GM12801 (cell line): ENCODE results near the gene BCAS3.

Experiments
- TF ChIP-seq, protein P1 (sequence below): IDR thresholded peaks from one replicate; pipeline ENCODE4 v1.5.1; 2011; ENCODE audit warnings: control low read depth; ENCODE audit not compliant: insufficient read length; ENCODE audit errors: extremely low read depth

BCAS3 gene

GRCh38 chr17:61363601-61364462 lies 686.2 kb downstream of the BCAS3 start:
- TF ChIP-seq, protein P1, sequence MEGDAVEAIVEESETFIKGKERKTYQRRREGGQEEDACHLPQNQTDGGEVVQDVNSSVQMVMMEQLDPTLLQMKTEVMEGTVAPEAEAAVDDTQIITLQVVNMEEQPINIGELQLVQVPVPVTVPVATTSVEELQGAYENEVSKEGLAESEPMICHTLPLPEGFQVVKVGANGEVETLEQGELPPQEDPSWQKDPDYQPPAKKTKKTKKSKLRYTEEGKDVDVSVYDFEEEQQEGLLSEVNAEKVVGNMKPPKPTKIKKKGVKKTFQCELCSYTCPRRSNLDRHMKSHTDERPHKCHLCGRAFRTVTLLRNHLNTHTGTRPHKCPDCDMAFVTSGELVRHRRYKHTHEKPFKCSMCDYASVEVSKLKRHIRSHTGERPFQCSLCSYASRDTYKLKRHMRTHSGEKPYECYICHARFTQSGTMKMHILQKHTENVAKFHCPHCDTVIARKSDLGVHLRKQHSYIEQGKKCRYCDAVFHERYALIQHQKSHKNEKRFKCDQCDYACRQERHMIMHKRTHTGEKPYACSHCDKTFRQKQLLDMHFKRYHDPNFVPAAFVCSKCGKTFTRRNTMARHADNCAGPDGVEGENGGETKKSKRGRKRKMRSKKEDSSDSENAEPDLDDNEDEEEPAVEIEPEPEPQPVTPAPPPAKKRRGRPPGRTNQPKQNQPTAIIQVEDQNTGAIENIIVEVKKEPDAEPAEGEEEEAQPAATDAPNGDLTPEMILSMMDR = no peak

GRCh38 chr17:61364463-61364846 lies 686.8 kb downstream of the BCAS3 start:
- TF ChIP-seq, protein P1 = no peak

- TF ChIP-seq, protein P1 = no peak
Measured at GRCh38 chr17:61366076-61366714, 688.5 kb downstream of the BCAS3 start.

DNA sequence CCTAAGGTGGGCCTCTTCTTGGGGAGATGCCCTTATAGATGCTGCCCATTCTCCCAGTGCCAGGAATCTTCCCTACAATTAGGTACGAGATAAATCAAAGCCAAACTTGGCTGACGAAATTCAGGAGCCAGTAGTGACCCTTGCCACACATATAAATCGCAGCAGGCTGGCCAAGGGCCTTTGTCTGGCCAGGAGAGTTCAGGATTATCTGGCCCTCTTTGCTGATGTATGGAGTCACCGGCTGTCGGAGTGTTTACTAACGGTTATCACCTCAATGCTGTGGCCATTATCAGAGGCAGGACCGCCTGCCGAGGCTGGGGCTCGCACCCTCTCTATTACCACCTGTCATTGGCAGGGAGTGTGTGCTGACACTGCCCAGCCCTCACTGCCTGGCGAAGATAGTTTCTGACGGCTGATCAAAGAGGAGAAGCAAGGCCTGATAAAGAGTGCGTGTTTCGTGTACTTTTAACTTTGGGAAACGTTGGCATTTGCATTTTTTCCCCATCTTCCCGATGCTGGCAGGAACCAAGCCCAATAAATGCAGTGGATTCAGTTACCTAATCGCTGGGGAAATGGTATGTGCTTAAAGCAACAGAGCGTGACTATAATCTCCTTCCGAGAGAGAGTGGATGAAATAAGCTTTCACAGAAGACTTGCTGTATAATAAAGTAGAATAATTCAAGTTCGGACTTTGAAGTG lies 689.2 kb downstream of the BCAS3 start:
- TF ChIP-seq, protein P1 = no peak

DNA sequence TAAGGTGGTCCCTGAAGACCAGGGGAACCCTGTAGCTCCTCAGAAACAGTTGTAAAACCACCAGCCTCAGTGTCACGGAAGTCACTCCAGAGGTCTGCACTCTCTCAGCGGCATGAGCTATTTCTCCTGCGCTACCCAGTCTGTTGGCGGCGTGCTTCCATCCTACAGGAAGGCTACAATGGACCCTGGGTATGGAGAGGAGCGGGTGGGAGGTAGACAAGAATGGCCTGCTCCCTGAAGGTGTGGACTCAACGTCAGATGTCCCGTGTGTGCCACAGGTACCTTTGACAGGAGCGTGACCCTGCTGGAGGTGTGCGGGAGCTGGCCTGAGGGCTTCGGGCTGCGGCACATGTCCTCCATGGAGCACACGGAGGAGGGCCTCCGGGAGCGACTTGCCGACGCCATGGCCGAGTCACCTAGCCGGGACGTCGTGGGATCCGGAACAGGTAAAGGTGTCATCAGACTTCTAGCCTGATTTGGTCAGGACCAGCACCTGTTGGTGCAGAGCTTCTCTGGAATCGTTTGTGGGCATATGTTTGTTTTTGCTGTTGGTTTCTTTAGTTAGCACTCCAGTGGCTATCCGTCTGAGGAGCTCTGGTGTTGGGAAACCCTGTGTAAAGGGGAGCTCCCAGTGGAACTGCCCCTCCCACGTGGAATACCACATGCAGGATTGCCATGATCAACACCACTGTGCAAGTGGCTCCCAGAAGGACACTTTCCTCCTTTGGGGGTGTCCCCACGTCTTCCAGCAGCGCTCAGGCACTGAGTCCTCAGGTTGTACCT lies 690.6 kb downstream of the BCAS3 start:
- TF ChIP-seq, protein P1 = no peak

DNA sequence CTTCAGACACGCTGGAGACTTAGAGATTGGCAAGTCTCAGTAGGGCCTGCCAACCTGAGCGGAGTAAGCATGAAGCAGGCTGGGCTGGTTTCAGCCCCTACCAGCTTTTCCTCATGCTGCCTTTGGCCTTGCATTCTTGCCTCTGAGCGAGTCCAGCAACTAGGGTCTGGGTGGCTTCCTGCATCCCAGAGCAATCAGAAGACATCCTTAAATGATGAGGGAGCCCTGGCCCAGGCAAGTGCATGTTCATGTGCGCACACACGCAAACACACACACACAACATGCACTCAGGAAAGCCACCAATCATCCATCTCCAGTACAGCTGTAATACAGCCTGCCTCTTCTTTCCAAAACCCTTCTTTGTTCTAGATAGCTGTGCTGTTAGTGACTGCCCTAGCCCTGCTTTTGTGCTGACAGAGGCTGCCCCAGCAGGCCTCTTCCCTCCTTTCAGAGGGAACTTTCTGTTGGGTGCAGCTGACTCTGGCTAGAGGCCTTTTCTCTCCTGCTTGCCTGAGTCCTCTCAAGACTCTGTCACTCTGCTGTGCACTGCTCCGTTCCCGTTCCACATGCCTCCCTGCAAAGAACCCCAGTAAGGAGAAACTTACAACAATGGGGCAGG lies 691.3 kb downstream of the BCAS3 start:
- TF ChIP-seq, protein P1 = no peak
